B cell (primary cell): ENCODE data around the gene VPS9D1. TPM values are rescaled to one million over a fixed set of nuclear protein-coding genes. Genes with fewer than 3 reads are reported as not detected.
"Not testable (repeated sequence)": the region's sequence is repeated elsewhere in the genome, so short reads cannot be mapped to it uniquely, and the experiment has no call there.

Experiments
- ATAC-seq: fragments of 200-7000 bp; cut with Tn5 transposase; one replicate; pipeline ENCODE4 v1.10.0; 2021; ENCODE audit warnings: low read depth, mild to moderate bottlenecking, moderate number of reproducible peaks, moderate library complexity
- CTCF ChIA-PET: fragments of 350-600 bp; sonication (Branson Sonifier 250); formaldehyde crosslinking; loops from one replicate; lab custom pipeline; 2021; ENCODE audit warnings: antibody characterized with exemption, inconsistent platforms; lab: Charles Lee
- POLR2A ChIA-PET: fragments of 350-600 bp; sonication (Branson Sonifier 250); formaldehyde crosslinking; loops from one replicate; lab custom pipeline; 2021; ENCODE audit warnings: antibody characterized with exemption; lab: Charles Lee
- DNase-seq: peaks from one replicate; pipeline ENCODE4 v3.0.0; 2013
- H2AFZ ChIP-seq: 2 replicates; pipeline ENCODE4 v1.6.1; 2012; ENCODE audit warnings: mild to moderate bottlenecking, low read depth, low read length; ENCODE audit not compliant: insufficient read depth, poor library complexity, severe bottlenecking
- H3K27ac ChIP-seq, 2 donors: 1 replicate in 1 of 2; 2 replicates in 1 of 2; pipeline ENCODE4 v1.5.1; 2012 to 2013; ENCODE audit warnings: low read length in 2 of 2, mild to moderate bottlenecking in 2 of 2, moderate library complexity in 1 of 2
- H3K27me3 ChIP-seq, 4 experiments: fragments of 200-600 bp in 1 of 4; sonication (generic) in 1 of 4; replicated peaks in 1 of 4; 1 replicate in 2 of 4; 2 replicates in 2 of 4; pipeline versions ENCODE4 v1.6.1 to v1.7.0; 2013 to 2016; ENCODE audit warnings: low read length in 3 of 4, mild to moderate bottlenecking in 2 of 4, mixed read lengths in 1 of 4, moderate library complexity in 1 of 4; ENCODE audit not compliant: insufficient read depth in 4 of 4, control insufficient read depth in 3 of 4; ENCODE audit errors: control extremely low read depth in 1 of 4
- H3K36me3 ChIP-seq, 2 experiments: replicated peaks in 1 of 2; 1 replicate in 1 of 2; 2 replicates in 1 of 2; pipeline versions ENCODE4 v1.6.1 to v1.7.1; 2013; ENCODE audit warnings: low read length in 1 of 2; ENCODE audit not compliant: insufficient read depth in 2 of 2, control insufficient read depth in 1 of 2; ENCODE audit errors: control extremely low read depth in 1 of 2, extremely low read depth in 1 of 2
- H3K4me1 ChIP-seq, 2 donors: fragments of 200-600 bp in 1 of 2; sonication (generic) in 1 of 2; 1 replicate in 1 of 2; 2 replicates in 1 of 2; pipeline versions ENCODE4 v1.5.1 to v1.6.1; 2013 to 2017; ENCODE audit warnings: low read length in 2 of 2; ENCODE audit not compliant: control insufficient read depth in 2 of 2, insufficient read depth in 2 of 2
- H3K4me2 ChIP-seq: replicated peaks from 2 replicates; pipeline ENCODE3; 2012; ENCODE audit warnings: mild to moderate bottlenecking, low read depth, low read length; ENCODE audit not compliant: poor library complexity, severe bottlenecking
- H3K4me3 ChIP-seq, 5 experiments: fragments of 200-600 bp in 1 of 5; sonication (generic) in 1 of 5; 1 replicate in 3 of 5; 2 replicates in 2 of 5; pipeline versions ENCODE4 v1.5.1 to v1.7.0; 2011 to 2016; ENCODE audit warnings: low read length in 4 of 5, mild to moderate bottlenecking in 4 of 5, low read depth in 2 of 5, control low read depth in 1 of 5, moderate library complexity in 1 of 5; ENCODE audit not compliant: insufficient read depth in 1 of 5; ENCODE audit errors: control extremely low read depth in 1 of 5, extremely low read depth in 1 of 5
- H3K79me2 ChIP-seq: fragments of 200-600 bp; sonication (generic); one replicate; pipeline ENCODE4 v1.6.0; 2016; ENCODE audit warnings: low read length; ENCODE audit not compliant: control insufficient read depth, insufficient read depth
- H3K9ac ChIP-seq: fragments of 200-600 bp; sonication (generic); 2 replicates; pipeline ENCODE4 v1.6.1; 2017; ENCODE audit warnings: mild to moderate bottlenecking, low read length, moderate library complexity
- H3K9me3 ChIP-seq, 3 donors: one replicate each; pipeline versions ENCODE4 v1.6.1 to v1.7.1; 2013; ENCODE audit warnings: low read length in 2 of 3; ENCODE audit not compliant: control insufficient read depth in 2 of 3, insufficient read depth in 1 of 3; ENCODE audit errors: control extremely low read depth in 1 of 3
- H4K20me1 ChIP-seq: 2 replicates; pipeline ENCODE4 v1.6.0; 2012; ENCODE audit warnings: mild to moderate bottlenecking, low read length; ENCODE audit not compliant: insufficient read depth, control insufficient read depth, poor library complexity, severe bottlenecking
- H3K27ac Mint-ChIP-seq: one replicate; pipeline ENCODE4 v1.8.0; 2021; ENCODE audit warnings: mixed read lengths
- H3K27me3 Mint-ChIP-seq: one replicate; pipeline ENCODE4 v1.8.0; 2021; ENCODE audit warnings: mixed read lengths
- H3K4me1 Mint-ChIP-seq: one replicate; pipeline ENCODE4 v1.8.0; 2021; ENCODE audit warnings: mixed read lengths
- H3K4me3 Mint-ChIP-seq: one replicate; pipeline ENCODE4 v1.8.0; 2021; ENCODE audit warnings: mixed read lengths
- H3K9me3 Mint-ChIP-seq: one replicate; pipeline ENCODE4 v1.8.0; 2022; ENCODE audit warnings: mixed read lengths; ENCODE audit not compliant: insufficient read depth
- CTCF ChIP-seq: fragments of 200-600 bp; IDR thresholded peaks from one replicate; pipeline ENCODE4 v1.8.0; 2022; ENCODE audit warnings: antibody characterized with exemption, mild to moderate bottlenecking
- EZH2 ChIP-seq: IDR thresholded peaks from 2 replicates; pipeline ENCODE4 v1.6.1; 2012; ENCODE audit warnings: borderline replicate concordance, low read depth, mild to moderate bottlenecking, moderate library complexity, low read length; ENCODE audit not compliant: insufficient read depth, poor library complexity, severe bottlenecking
- WGBS: methylation state at CpG from one replicate; pipeline ENCODE4 v1.1.5; 2013; ENCODE audit warnings: missing lambda C conversion rate; ENCODE audit not compliant: insufficient coverage; 5-methylcytosine and 5-hydroxymethylcytosine counted together
- intact Hi-C: fragments of 100-400 bp; cut with micrococcal nuclease; formaldehyde crosslinking; loops from one replicate; pipeline ENCODE4 v1.10.0; 2022
- polyA plus RNA-seq: library from polyadenylated mRNA; depleted of rRNA; stranded (reverse); fragments of >200 nt; gene quantifications from 2 replicates; pipeline ENCODE4 v1.2.3, GENCODE V29; 2012
- total RNA-seq, 2 donors: library from RNA; stranded (reverse); fragments of 120-200 nt in 1 of 2; gene quantifications; 1 replicate in 1 of 2; 2 replicates in 1 of 2; pipeline versions ENCODE4 v1.2.3 to v1.2.4, GENCODE V29; 2013 to 2022

Gene VPS9D1
- total and polyA plus RNA-seq, 2 donors (not counting 1 experiment from before 2014, with no cell fraction given): 14.6 to 24.0 TPM

GRCh38 chr16:89668790-89669158 lies 51.9 kb downstream of the VPS9D1 start:
- Mint-ChIP-seq H3K9me3 (no peaks in the 10 kb centered on the region), H3K4me1 (peaks cover 3% of the 10 kb centered on the region), H3K27me3 (no peaks in the 10 kb centered on the region), H3K27ac (no peak overlapping the region), H3K4me3 (no peak overlapping the region)
- ATAC-seq (no peak), DNase-seq (no peak)
- no peaks in the 10 kb centered on the region for H3K79me2 ChIP-seq
- H2AFZ ChIP-seq: peak overlapping the region; percentile 32
- no peaks in the 10 kb centered on the region for H4K20me1 ChIP-seq
- H3K4me3 ChIP-seq: no peak overlapping the region
- no peaks in the 10 kb centered on the region for H3K4me1 ChIP-seq
- 78% methylated on average over 4 of the region's 5 CpGs for WGBS
- no peaks in the 10 kb centered on the region for H3K27me3 ChIP-seq
- H3K27ac ChIP-seq: no peak overlapping the region
- no peak overlapping the region for H3K9ac ChIP-seq
- H3K4me2 ChIP-seq: peak overlapping the region; percentile 35
- intact Hi-C loops: no loop called here
- POLR2A ChIA-PET: no interaction called here
- H3K36me3 ChIP-seq: no peaks in the 10 kb centered on the region
- TF ChIP-seq CTCF (no peak), EZH2 (no peak)
- CTCF ChIA-PET: interaction anchor here (0.6 to 1.2 kb wide), 3 partner anchors 9 to 126 kb away, joined by 3 read pairs; no protein-coding TSS in a partner anchor
- peaks cover 0 to 3% (median 0%) of the 10 kb centered on the region in 3 donors for H3K9me3 ChIP-seq

DNA sequence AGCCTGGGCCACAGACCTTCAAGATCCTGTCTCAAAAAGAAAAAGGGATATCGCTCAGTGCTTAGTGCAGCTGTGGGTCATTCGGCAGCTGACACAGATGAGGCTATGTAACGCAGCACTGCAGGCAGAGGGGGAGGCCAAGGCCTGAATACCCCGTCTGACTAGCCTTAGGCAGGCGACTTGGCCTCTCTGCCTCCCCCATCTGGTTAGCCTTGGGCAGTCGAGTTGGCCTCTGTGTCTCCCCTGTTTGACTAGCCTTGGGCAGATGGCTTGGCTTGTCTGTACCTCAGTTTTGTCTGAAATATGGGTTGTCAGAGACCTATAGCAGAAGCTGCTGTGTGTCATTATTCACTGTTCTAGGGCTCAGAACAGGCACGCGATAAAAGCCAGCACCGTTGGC lies 53.1 kb downstream of the VPS9D1 start:
- no peak for TF ChIP-seq CTCF
- no peak for TF ChIP-seq EZH2
- Histone ChIP-seq H3K27ac (no peak overlapping the region), H3K36me3 (no peaks in the 10 kb centered on the region), H3K4me1 (no peaks in the 10 kb centered on the region), H3K4me3 (no peak overlapping the region), H3K27me3 (no peaks in the 10 kb centered on the region), H3K9me3 (peaks cover 0 to 3% (median 0%) of the 10 kb centered on the region in 3 donors), H3K79me2 (no peaks in the 10 kb centered on the region), H4K20me1 (no peaks in the 10 kb centered on the region), H3K4me2 (no peak overlapping the region), H3K9ac (no peak overlapping the region), H2AFZ (no peak overlapping the region)
- intact Hi-C loops: no loop called here
- WGBS: 86% methylated on average over 9 of the region's 9 CpGs
- H3K27me3 Mint-ChIP-seq: no peaks in the 10 kb centered on the region
- POLR2A ChIA-PET: interaction anchor here (0.6 kb wide), 1 partner anchor 31 kb away, joined by 3 read pairs; no protein-coding TSS in a partner anchor
- ATAC-seq: no peak
- no peak overlapping the region for H3K27ac Mint-ChIP-seq
- no peak for DNase-seq
- H3K4me3 Mint-ChIP-seq: no peak overlapping the region
- CTCF ChIA-PET: interaction anchor here (1.2 kb wide), 1 partner anchor 53 kb away, joined by 3 read pairs; no protein-coding TSS in a partner anchor
- no peaks in the 10 kb centered on the region for H3K9me3 Mint-ChIP-seq
- H3K4me1 Mint-ChIP-seq: peaks cover 3% of the 10 kb centered on the region

DNA sequence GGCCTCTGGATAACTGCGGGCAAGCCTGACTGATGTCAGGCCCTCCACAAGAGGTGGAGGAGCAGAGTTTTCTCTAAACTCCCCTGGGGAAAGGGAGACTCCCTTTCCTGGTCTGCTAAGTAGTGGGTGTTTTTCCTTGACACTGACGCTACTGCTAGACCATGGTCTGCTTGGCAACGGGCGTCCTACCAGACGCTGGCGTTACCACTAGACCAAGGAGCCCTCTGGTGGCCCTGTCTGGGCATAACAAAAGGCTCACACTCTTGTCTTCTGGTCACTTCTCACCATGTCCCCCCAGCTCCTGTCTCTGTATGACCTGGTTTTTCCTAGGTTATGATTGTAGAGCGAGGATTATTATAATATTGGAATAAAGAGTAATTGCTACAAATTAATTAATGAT lies 53.7 kb downstream of the VPS9D1 start:
- POLR2A ChIA-PET: interaction anchor here (0.6 kb wide), 1 partner anchor 31 kb away, joined by 3 read pairs; no protein-coding TSS in a partner anchor
- H4K20me1 ChIP-seq, H2AFZ ChIP-seq, H3K9me3 ChIP-seq, H3K27ac Mint-ChIP-seq, H3K4me2 ChIP-seq, H3K4me1 Mint-ChIP-seq, DNase-seq, H3K4me3 Mint-ChIP-seq, H3K4me1 ChIP-seq, H3K9ac ChIP-seq, H3K27me3 ChIP-seq, H3K9me3 Mint-ChIP-seq, intact Hi-C loops, H3K36me3 ChIP-seq, CTCF ChIA-PET, H3K4me3 ChIP-seq, H3K79me2 ChIP-seq, H3K27me3 Mint-ChIP-seq, ATAC-seq, H3K27ac ChIP-seq: not testable (repeated sequence)
- no CpG with 5 or more reads among the region's 7 CpGs for WGBS
